Measurements from ENCODE around the gene DIPK1A.
A peak's percentile ranks its signal among the peaks of the same experiment; 100 is the strongest.
"Not testable (repeated sequence)": the region's sequence is repeated elsewhere in the genome, so short reads cannot be mapped to it uniquely, and the experiment has no call there.

The DIPK1A gene

GRCh38 chr1:92913093-92913819 lies 48.0 kb downstream of the DIPK1A start:
- no peak for DNase-seq

- no peak for DNase-seq
Observed at GRCh38 chr1:92910081-92910480, 51.2 kb downstream of the DIPK1A start.

GRCh38 chr1:92909321-92909720 lies 51.9 kb downstream of the DIPK1A start:
- no peak for DNase-seq

GRCh38 chr1:92907949-92908684 lies 53.1 kb downstream of the DIPK1A start:
- DNase-seq = no peak

GRCh38 chr1:92903765-92904164 lies 57.5 kb downstream of the DIPK1A start:
- no peak for DNase-seq

- DNase-seq = no peak
Observed at GRCh38 chr1:92902406-92902744, 58.9 kb downstream of the DIPK1A start.

GRCh38 chr1:92901699-92902405 lies 59.4 kb downstream of the DIPK1A start:
- DNase-seq = no peak

- DNase-seq = no peak
Observed at GRCh38 chr1:92901126-92901525, 60.1 kb downstream of the DIPK1A start.

GRCh38 chr1:92900539-92900938 lies 60.7 kb downstream of the DIPK1A start:
- no peak for DNase-seq

- no peak for DNase-seq
Observed at GRCh38 chr1:92899780-92900179, 61.5 kb downstream of the DIPK1A start.

GRCh38 chr1:92898053-92898452 lies 63.2 kb downstream of the DIPK1A start:
- DNase-seq = not testable (repeated sequence)

GRCh38 chr1:92887465-92887864 lies 73.8 kb downstream of the DIPK1A start:
- DNase-seq = no peak

- DNase-seq = no peak
Observed at GRCh38 chr1:92886886-92887419, 74.3 kb downstream of the DIPK1A start.

GRCh38 chr1:92884195-92884594 lies 77.1 kb downstream of the DIPK1A start:
- DNase-seq = no peak

- no peak for DNase-seq
Observed at GRCh38 chr1:92883297-92883696, 78.0 kb downstream of the DIPK1A start.

- DNase-seq = peak; percentile 53
Observed at GRCh38 chr1:92882819-92883218, 78.4 kb downstream of the DIPK1A start.

GRCh38 chr1:92881391-92881790 lies 79.9 kb downstream of the DIPK1A start:
- no peak for DNase-seq

- no peak for DNase-seq
Observed at GRCh38 chr1:92879316-92879968, 81.8 kb downstream of the DIPK1A start.

GRCh38 chr1:92877792-92878191 lies 83.5 kb downstream of the DIPK1A start:
- peak; percentile 11 for DNase-seq

- no peak for DNase-seq
Observed at GRCh38 chr1:92877081-92877711, 84.1 kb downstream of the DIPK1A start.

- no peak for DNase-seq
Observed at GRCh38 chr1:92876351-92876750, 84.9 kb downstream of the DIPK1A start.

- no peak for DNase-seq
Observed at GRCh38 chr1:92874987-92875386, 86.3 kb downstream of the DIPK1A start.

- no peak for DNase-seq
Observed at GRCh38 chr1:92872719-92873118, 88.5 kb downstream of the DIPK1A start.
